ENCODE measurements around the gene CLTRN.

- no peak for TF ChIP-seq CTCF (IDR thresholded peaks at IDR 0.05; ENCODE audit: borderline replicate concordance, extremely low read depth, low read length, poor library complexity, severe bottlenecking)
- TF ChIP-seq EZH2 (IDR thresholded peaks at IDR 0.05; ENCODE audit: borderline replicate concordance, low read depth, low read length, severe bottlenecking): no peak
Observed at GRCh38 chrX:15679246-15679645, 14.6 kb upstream of the CLTRN start.
